PC-3 (cell line): ENCODE measurements around the gene PSKH1. TPM values are rescaled to one million over a fixed set of nuclear protein-coding genes. Genes with fewer than 3 reads are reported as not detected.
A peak's percentile ranks its signal among the peaks of the same experiment; 100 is the strongest.

Experiments
- ATAC-seq: fragments of 200-7000 bp; cut with Tn5 transposase; 2 replicates; pipeline ENCODE4 v1.9.1; 2020; ENCODE audit warnings: mild to moderate bottlenecking, moderate library complexity
- BruUV-seq: library from RNA; stranded (reverse); fragments of 400-500 nt; replicated peaks from 2 replicates; lab custom pipeline; 2021; lab: Mats Ljungman, UMichigan
- CTCF ChIA-PET: fragments of 300-600 bp; sonication (Branson Sonifier 250); formaldehyde crosslinking; loops from one replicate; lab custom pipeline; 2022; ENCODE audit warnings: antibody characterized with exemption; lab: Charles Lee
- POLR2A ChIA-PET: fragments of 300-600 bp; sonication (Branson Sonifier 250); formaldehyde crosslinking; loops from one replicate; lab custom pipeline; 2022; ENCODE audit warnings: antibody characterized with exemption; ENCODE audit not compliant: unreplicated experiment; lab: Charles Lee
- DNase-seq: peaks from one replicate; pipeline ENCODE4 v3.0.0-alpha.2; 2015
- H2AFZ ChIP-seq: fragments of 300-600 bp; sonication (generic); 2 replicates; pipeline ENCODE4 v1.6.0; 2016; ENCODE audit warnings: antibody characterized with exemption, low read length
- H3F3A ChIP-seq: fragments of 300-600 bp; sonication (generic); one replicate; pipeline ENCODE4 v1.6.0; 2017; ENCODE audit warnings: antibody characterized with exemption, low read length, control low read depth, mild to moderate bottlenecking; ENCODE audit not compliant: unreplicated experiment
- H3K27ac ChIP-seq: fragments of 300-600 bp; sonication (generic); 2 replicates; pipeline ENCODE4 v1.5.1; 2016; ENCODE audit warnings: mild to moderate bottlenecking, low read length
- H3K27me3 ChIP-seq: fragments of 300-600 bp; sonication (generic); 2 replicates; pipeline ENCODE4 v1.6.1; 2016; ENCODE audit warnings: low read length, mixed read lengths
- H3K36me3 ChIP-seq: fragments of 300-600 bp; sonication (generic); 2 replicates; pipeline ENCODE4 v1.6.1; 2016; ENCODE audit warnings: low read depth, mixed run types, low read length, mixed read lengths
- H3K4me1 ChIP-seq: fragments of 300-600 bp; sonication (generic); 2 replicates; pipeline ENCODE4 v1.5.1; 2016; ENCODE audit warnings: low read length; ENCODE audit not compliant: insufficient read depth
- H3K4me2 ChIP-seq: fragments of 300-600 bp; sonication (generic); 2 replicates; pipeline ENCODE4 v1.6.0; 2016; ENCODE audit warnings: low read length
- H3K4me3 ChIP-seq: fragments of 300-600 bp; sonication (generic); 2 replicates; pipeline ENCODE4 v1.5.1; 2016; ENCODE audit warnings: mild to moderate bottlenecking, low read length, mixed read lengths
- H3K79me2 ChIP-seq: fragments of 300-600 bp; sonication (generic); 2 replicates; pipeline ENCODE4 v1.6.1; 2017; ENCODE audit warnings: low read length, mixed read lengths
- H3K9ac ChIP-seq: fragments of 300-600 bp; sonication (generic); 2 replicates; pipeline ENCODE4 v1.6.0; 2016; ENCODE audit warnings: mild to moderate bottlenecking, low read length
- H3K9me2 ChIP-seq: fragments of 300-600 bp; sonication (generic); replicated peaks from 2 replicates; pipeline ENCODE4 v1.6.1; 2016; ENCODE audit warnings: mixed run types, low read length, mixed read lengths
- H3K9me3 ChIP-seq: fragments of 300-600 bp; sonication (generic); 2 replicates; pipeline ENCODE4 v1.6.1; 2016; ENCODE audit warnings: low read length, mixed read lengths
- H4K20me1 ChIP-seq: fragments of 300-600 bp; sonication (generic); 2 replicates; pipeline ENCODE4 v1.6.1; 2016; ENCODE audit warnings: low read length, mixed read lengths
- CTCF ChIP-seq: fragments of 300-600 bp; sonication (generic); conservative IDR thresholded peaks from 2 replicates; pipeline ENCODE4 v1.5.1; 2017; ENCODE audit warnings: antibody characterized with exemption, low read depth, mild to moderate bottlenecking, low read length
- EZH2 ChIP-seq: fragments of 300-600 bp; sonication (generic); IDR thresholded peaks from one replicate; pipeline ENCODE4 v1.6.1; 2017; ENCODE audit warnings: antibody characterized with exemption, mild to moderate bottlenecking, low read length; ENCODE audit not compliant: unreplicated experiment
- EZH2phosphoT487 ChIP-seq: fragments of 300-600 bp; sonication (generic); IDR thresholded peaks from 2 replicates; pipeline ENCODE4 v1.6.1; 2018; ENCODE audit warnings: mild to moderate bottlenecking, antibody characterized with exemption, low read length, borderline replicate concordance
- intact Hi-C: fragments of 100-400 bp; cut with micrococcal nuclease; formaldehyde crosslinking; loops from 2 replicates; pipeline ENCODE4 v1.9.0; 2023
- total RNA-seq: library from RNA; depleted of rRNA; stranded (reverse); fragments of >200 nt; gene quantifications from 2 replicates; pipeline ENCODE4 v1.2.3, GENCODE V29; 2014

The PSKH1 gene
- total RNA-seq, 1 experiment from 2014 or later, result 6.6 TPM

GRCh38 chr16:67888331-67888730 is 4.7 kb upstream of the PSKH1 start:
- Histone ChIP-seq H3K27ac (no peak overlapping the region), H3K4me1 (peaks cover 12% of the 10 kb centered on the region; the same call in 1 of the 2 replicates), H3K9me2 (no peaks in the 10 kb centered on the region), H3K36me3 (0 out of 2 replicates have a peak, but pooled peaks cover 4% of the 10 kb centered on the region), H3K27me3 (no peaks in the 10 kb centered on the region), H3K9me3 (no peaks in the 10 kb centered on the region), H3K79me2 (peaks cover 2% of the 10 kb centered on the region), H3K4me3 (no peak overlapping the region), H3K4me2 (no peak overlapping the region), H2AFZ (no peak overlapping the region), H3K9ac (no peak overlapping the region), H3F3A (no peaks in the 10 kb centered on the region), H4K20me1 (no peaks in the 10 kb centered on the region)
- intact Hi-C loops, result no loop called here
- ATAC-seq (no peak), DNase-seq (no peak)
- ChIA-PET CTCF (no interaction called here), POLR2A (interaction anchor here (0.6 kb wide), 1 partner anchor 82 kb away, joined by 3 read pairs; the partner anchor contains the start of genes RANBP10 and TSNAXIP1)
- TF ChIP-seq EZH2phosphoT487 (no peak), CTCF (no peak), EZH2 (no peak)
- BruUV-seq, result no TSS peak

- H3K36me3 ChIP-seq, result no peaks in the 10 kb centered on the region
- H3K4me3 ChIP-seq, result peak overlapping the region; percentile 68
- H3K9ac ChIP-seq, result peak overlapping the region; percentile 49
- H3K27ac ChIP-seq, result no peak overlapping the region
- no peaks in the 10 kb centered on the region for H4K20me1 ChIP-seq
- peaks cover 13% of the 10 kb centered on the region for H3K4me1 ChIP-seq
- H3F3A ChIP-seq, result no peaks in the 10 kb centered on the region
- TSS peak; percentile 95 for BruUV-seq
- peak overlapping the region; percentile 74 for H2AFZ ChIP-seq
- H3K79me2 ChIP-seq, result peaks cover 41% of the 10 kb centered on the region
- DNase-seq (no peak), ATAC-seq (no peak)
- H3K9me2 ChIP-seq, result no peaks in the 10 kb centered on the region
- no peaks in the 10 kb centered on the region for H3K27me3 ChIP-seq
- ChIA-PET POLR2A (interaction anchor here (0.5 to 0.6 kb wide), 2 partner anchors 44 to 80 kb away, joined by 4 to 11 read pairs; no protein-coding TSS in a partner anchor), CTCF (no interaction called here)
- intact Hi-C loops, result no loop called here
- H3K4me2 ChIP-seq, result peak overlapping the region; percentile 85
- TF ChIP-seq CTCF (no peak), EZH2phosphoT487 (no peak), EZH2 (no peak)
- no peaks in the 10 kb centered on the region for H3K9me3 ChIP-seq
Measured at GRCh38 chr16:67892375-67892774, 679 bp upstream of the PSKH1 start.

GRCh38 chr16:67893743-67894399 is 817 bp downstream of the PSKH1 start:
- BruUV-seq, result TSS peak; percentile 53
- Histone ChIP-seq H2AFZ (peak overlapping the region; percentile 43; the same call in 1 of the 2 replicates), H3K27me3 (no peaks in the 10 kb centered on the region), H3K4me3 (peak overlapping the region; percentile 92), H3F3A (no peaks in the 10 kb centered on the region), H3K9me2 (no peaks in the 10 kb centered on the region), H3K4me2 (peak overlapping the region; percentile 88), H3K9me3 (no peaks in the 10 kb centered on the region), H3K4me1 (peaks cover 13% of the 10 kb centered on the region), H3K27ac (peak overlapping the region; percentile 39; the same call in 1 of the 2 replicates), H3K79me2 (peaks cover 45% of the 10 kb centered on the region), H4K20me1 (no peaks in the 10 kb centered on the region), H3K36me3 (no peaks in the 10 kb centered on the region), H3K9ac (peak overlapping the region; percentile 95)
- ATAC-seq (no peak), DNase-seq (no peak)
- POLR2A ChIA-PET, result no interaction called here
- intact Hi-C loops, result no loop called here
- TF ChIP-seq CTCF, result no peak
- TF ChIP-seq EZH2phosphoT487, result no peak
- TF ChIP-seq EZH2, result no peak
- CTCF ChIA-PET, result no interaction called here
